Measurements from ENCODE around the gene ALK. TPM values are rescaled to one million over a fixed set of nuclear protein-coding genes. Genes with fewer than 3 reads are reported as not detected.

ALK gene
- total RNA-seq, 4 donors from 2014 or later: 0.06 to 4.1 TPM; not detected in 2

- no peak for TF ChIP-seq POLR2A (IDR thresholded peaks at IDR 0.05)
- TF ChIP-seq, protein P1, sequence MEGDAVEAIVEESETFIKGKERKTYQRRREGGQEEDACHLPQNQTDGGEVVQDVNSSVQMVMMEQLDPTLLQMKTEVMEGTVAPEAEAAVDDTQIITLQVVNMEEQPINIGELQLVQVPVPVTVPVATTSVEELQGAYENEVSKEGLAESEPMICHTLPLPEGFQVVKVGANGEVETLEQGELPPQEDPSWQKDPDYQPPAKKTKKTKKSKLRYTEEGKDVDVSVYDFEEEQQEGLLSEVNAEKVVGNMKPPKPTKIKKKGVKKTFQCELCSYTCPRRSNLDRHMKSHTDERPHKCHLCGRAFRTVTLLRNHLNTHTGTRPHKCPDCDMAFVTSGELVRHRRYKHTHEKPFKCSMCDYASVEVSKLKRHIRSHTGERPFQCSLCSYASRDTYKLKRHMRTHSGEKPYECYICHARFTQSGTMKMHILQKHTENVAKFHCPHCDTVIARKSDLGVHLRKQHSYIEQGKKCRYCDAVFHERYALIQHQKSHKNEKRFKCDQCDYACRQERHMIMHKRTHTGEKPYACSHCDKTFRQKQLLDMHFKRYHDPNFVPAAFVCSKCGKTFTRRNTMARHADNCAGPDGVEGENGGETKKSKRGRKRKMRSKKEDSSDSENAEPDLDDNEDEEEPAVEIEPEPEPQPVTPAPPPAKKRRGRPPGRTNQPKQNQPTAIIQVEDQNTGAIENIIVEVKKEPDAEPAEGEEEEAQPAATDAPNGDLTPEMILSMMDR (IDR thresholded peaks at IDR 0.05): no peak
- peaks cover 0 to 4% of the 10 kb centered on the region in 2 donors for H3K4me1 ChIP-seq
- H3K9me3 ChIP-seq: no peaks in the 10 kb centered on the region
- no peaks in the 10 kb centered on the region for H3K27me3 ChIP-seq
- H3K4me3 ChIP-seq: no peak overlapping the region
- intact Hi-C loops (cut with DNase I; ENCODE audit: low total_unique reads): no loop called here
- H3K27ac ChIP-seq: no peak overlapping the region
- no peak for DNase-seq
- no peaks in the 10 kb centered on the region for H3K36me3 ChIP-seq
These were observed 292.5 kb downstream of the ALK start for GRCh38 chr2:29628862-29629261.

GRCh38 chr2:29628108-29628745 is 293.2 kb downstream of the ALK start:
- Histone ChIP-seq H3K9me3 (no peaks in the 10 kb centered on the region), H3K4me1 (peaks cover 0 to 4% of the 10 kb centered on the region in 2 donors), H3K27ac (no peak overlapping the region), H3K36me3 (no peaks in the 10 kb centered on the region), H3K27me3 (no peaks in the 10 kb centered on the region), H3K4me3 (no peak overlapping the region)
- TF ChIP-seq, protein P1 (IDR thresholded peaks at IDR 0.05): no peak
- TF ChIP-seq POLR2A (IDR thresholded peaks at IDR 0.05): no peak
- intact Hi-C loops (cut with DNase I; ENCODE audit: low total_unique reads): no loop called here
- DNase-seq: no peak

DNA sequence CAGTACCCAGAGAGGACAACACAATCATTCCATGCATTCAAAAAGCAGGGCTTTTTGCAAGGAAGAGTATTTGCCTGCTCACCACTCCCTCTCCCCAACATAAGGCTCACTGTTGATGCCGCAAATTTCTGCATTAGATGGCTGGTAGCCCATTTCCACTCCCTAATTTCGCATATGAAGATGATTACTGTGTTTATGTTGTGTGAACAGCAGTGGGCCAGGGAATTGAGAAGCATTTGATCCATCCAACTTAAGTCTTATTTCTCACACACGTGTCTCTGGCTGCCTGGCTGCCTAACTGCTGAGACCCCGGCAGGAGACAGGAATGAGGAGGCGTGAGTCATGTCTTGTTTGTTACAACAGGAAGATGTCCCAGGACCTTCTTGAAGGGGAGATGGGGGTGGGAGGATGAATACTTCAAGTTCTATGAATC is 294.1 kb downstream of the ALK start:
- DNase-seq: no peak
- intact Hi-C loops (cut with DNase I; ENCODE audit: low total_unique reads): no loop called here
- peaks cover 0 to 4% of the 10 kb centered on the region in 2 donors for H3K4me1 ChIP-seq

DNA sequence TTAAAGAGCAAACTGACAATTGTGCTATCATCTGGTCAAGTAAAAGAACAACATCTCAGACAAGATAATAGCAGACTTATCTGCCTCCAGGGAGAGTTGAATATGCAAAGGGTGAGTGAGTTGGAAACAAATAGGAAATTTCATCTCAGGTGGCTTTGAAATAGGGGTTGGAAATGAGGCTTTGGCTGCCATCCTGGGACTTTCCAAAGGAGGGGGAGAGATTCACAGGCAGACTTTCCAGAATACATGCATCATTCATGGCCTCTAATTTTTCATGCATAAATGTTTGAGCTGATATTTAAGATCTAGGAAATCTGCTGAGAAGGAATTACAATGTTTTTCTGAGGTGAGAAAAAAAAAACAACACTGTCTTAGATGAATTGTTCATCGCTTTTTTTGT is 300.5 kb downstream of the ALK start:
- intact Hi-C loops (cut with DNase I; ENCODE audit: low total_unique reads): no loop called here
- H3K4me1 ChIP-seq: no peaks in the 10 kb centered on the region
- H3K9me3 ChIP-seq: no peaks in the 10 kb centered on the region
- no peaks in the 10 kb centered on the region for H3K36me3 ChIP-seq
- H3K4me3 ChIP-seq: no peak overlapping the region
- TF ChIP-seq, protein P1 (IDR thresholded peaks at IDR 0.05): no peak
- no peak for TF ChIP-seq POLR2A (IDR thresholded peaks at IDR 0.05)
- no peak overlapping the region for H3K27ac ChIP-seq
- DNase-seq: no peak
- no peaks in the 10 kb centered on the region for H3K27me3 ChIP-seq

More for the DNA sequence above, 294.1 kb downstream of the ALK start:
- Histone ChIP-seq H3K27me3 (no peaks in the 10 kb centered on the region), H3K9me3 (no peaks in the 10 kb centered on the region), H3K27ac (no peak overlapping the region), H3K36me3 (no peaks in the 10 kb centered on the region), H3K4me3 (no peak overlapping the region)
- TF ChIP-seq, protein P1 (IDR thresholded peaks at IDR 0.05): no peak
- no peak for TF ChIP-seq POLR2A (IDR thresholded peaks at IDR 0.05)

DNA sequence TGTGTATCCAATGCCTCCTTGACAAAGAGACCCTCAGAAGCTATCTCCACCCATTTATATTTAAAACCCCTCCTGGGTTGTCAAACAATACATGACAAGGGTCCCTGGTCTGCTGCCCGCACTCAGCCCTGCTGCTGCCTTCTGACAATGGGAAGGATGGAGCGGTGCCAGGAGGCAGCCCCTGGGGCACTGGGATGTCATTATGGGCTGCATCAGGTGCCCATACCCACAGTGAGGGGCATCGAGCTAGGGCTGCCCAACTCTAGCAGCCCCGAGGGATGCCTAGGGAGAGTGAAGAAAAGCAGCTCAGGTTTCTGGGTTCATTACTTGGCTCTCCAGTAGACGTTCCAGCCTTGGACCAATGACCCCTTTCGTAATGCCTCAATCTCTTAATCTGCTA is 301.7 kb downstream of the ALK start:
- no peaks in the 10 kb centered on the region for H3K9me3 ChIP-seq
- no peaks in the 10 kb centered on the region for H3K36me3 ChIP-seq
- H3K27me3 ChIP-seq: no peaks in the 10 kb centered on the region
- no peaks in the 10 kb centered on the region for H3K4me1 ChIP-seq
- H3K4me3 ChIP-seq: no peak overlapping the region
- intact Hi-C loops (cut with DNase I; ENCODE audit: low total_unique reads): no loop called here
- no peak for TF ChIP-seq POLR2A (IDR thresholded peaks at IDR 0.05)
- TF ChIP-seq, protein P1 (IDR thresholded peaks at IDR 0.05): no peak
- DNase-seq: no peak
- H3K27ac ChIP-seq: no peak overlapping the region
